ENCODE results near the gene VAT1L.

VAT1L gene

GRCh38 chr16:77895962-77896361 lies 107.6 kb downstream of the VAT1L start:
- no peak for ATAC-seq

DNA sequence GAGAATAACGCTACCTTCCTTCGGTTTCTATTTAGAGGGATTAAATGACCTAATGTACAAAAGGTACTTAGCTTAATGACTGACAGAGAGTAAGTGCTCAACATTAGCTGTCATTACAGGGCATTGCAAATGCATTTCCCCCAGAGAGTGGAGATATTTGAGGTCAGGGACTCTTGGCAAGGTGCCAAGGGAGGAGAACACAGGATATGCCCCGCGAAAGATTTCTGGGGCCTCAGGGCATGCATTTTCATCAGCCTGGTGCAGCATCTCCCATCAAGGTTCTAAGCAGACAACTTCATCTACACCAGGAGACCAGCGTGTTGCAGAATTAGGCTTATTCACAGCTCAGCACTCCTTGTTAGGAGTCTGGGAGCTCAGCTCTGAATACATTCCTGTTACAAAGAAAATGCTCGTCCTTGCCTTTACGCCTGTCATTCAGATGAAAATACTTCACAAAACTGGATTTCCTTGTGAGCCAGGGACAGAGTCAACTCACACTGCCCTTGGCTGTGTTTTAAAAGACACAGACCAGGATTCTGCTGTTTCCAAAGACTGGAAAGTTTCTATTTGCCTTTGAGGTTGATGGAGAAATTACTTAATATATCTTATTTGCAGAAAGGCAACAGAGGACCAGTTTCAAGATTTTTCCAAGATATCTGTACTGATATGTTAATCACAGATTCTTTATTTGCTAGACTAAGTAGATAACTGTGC lies 108.2 kb downstream of the VAT1L start:
- no peak for DNase-seq
- Mint-ChIP-seq H3K9me3 (no peaks in the 10 kb centered on the region), H3K27me3 (peaks cover 17% of the 10 kb centered on the region), H3K27ac (no peak overlapping the region), H3K4me3 (no peak overlapping the region), H3K4me1 (no peaks in the 10 kb centered on the region)
- ATAC-seq = no peak

More at GRCh38 chr16:77895962-77896361, 107.6 kb downstream of the VAT1L start:
- Mint-ChIP-seq H3K4me1 (no peaks in the 10 kb centered on the region), H3K27ac (no peak overlapping the region), H3K9me3 (no peaks in the 10 kb centered on the region), H3K4me3 (no peak overlapping the region), H3K27me3 (peaks cover 17% of the 10 kb centered on the region)
- DNase-seq = no peak

DNA sequence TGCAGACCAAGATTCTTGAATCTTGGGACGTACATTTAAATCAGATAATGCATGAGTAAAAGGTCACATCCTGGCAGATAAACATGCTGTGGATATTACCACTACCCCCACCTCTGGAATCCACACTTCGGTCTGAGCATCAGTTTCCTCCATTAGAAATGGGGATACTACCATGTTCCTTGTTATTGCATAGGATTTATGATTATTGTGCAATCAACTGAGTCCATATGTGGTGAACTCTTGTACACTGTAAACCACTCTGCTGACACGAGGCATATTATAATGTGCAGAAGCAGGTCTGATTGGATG lies 108.7 kb downstream of the VAT1L start:
- DNase-seq (no peak), ATAC-seq (no peak)
- Mint-ChIP-seq H3K27ac (no peak overlapping the region), H3K27me3 (peaks cover 17% of the 10 kb centered on the region), H3K9me3 (no peaks in the 10 kb centered on the region), H3K4me1 (no peaks in the 10 kb centered on the region), H3K4me3 (no peak overlapping the region)

GRCh38 chr16:77897831-77898605 lies 109.7 kb downstream of the VAT1L start:
- Mint-ChIP-seq H3K4me3 (no peak overlapping the region), H3K27ac (no peak overlapping the region), H3K27me3 (peaks cover 17% of the 10 kb centered on the region), H3K9me3 (no peaks in the 10 kb centered on the region), H3K4me1 (no peaks in the 10 kb centered on the region)
- no peak for DNase-seq
- ATAC-seq = no peak

- no peaks in the 10 kb centered on the region for H3K9me3 Mint-ChIP-seq
- H3K4me3 Mint-ChIP-seq = no peak overlapping the region
- H3K27ac Mint-ChIP-seq = no peak overlapping the region
- ATAC-seq (no peak), DNase-seq (no peak)
- H3K27me3 Mint-ChIP-seq = peaks cover 17% of the 10 kb centered on the region
- no peaks in the 10 kb centered on the region for H3K4me1 Mint-ChIP-seq
Measured at GRCh38 chr16:77898671-77899211, 110.4 kb downstream of the VAT1L start.

DNA sequence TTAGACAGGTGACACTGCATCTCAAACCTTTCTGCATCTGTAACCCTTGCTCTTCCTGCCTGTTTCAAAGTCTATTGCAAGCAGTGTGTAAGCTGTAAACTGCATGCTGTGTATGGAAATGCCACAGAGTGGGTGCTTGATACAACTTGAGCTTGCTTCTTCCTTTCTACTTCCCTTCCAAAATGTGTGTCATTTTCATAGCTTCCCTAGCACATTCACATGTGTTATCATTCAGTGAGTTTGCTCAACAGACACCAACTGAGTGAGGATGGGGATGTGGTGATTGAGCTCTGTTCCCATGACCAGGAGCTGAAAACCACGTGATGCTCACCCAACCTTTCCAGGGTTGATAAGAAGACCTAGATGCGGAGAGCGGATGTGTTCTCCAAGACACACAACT lies 111.1 kb downstream of the VAT1L start:
- DNase-seq (no peak), ATAC-seq (no peak)
- Mint-ChIP-seq H3K27me3 (peaks cover 17% of the 10 kb centered on the region), H3K4me3 (no peak overlapping the region), H3K27ac (no peak overlapping the region), H3K4me1 (no peaks in the 10 kb centered on the region), H3K9me3 (no peaks in the 10 kb centered on the region)

DNA sequence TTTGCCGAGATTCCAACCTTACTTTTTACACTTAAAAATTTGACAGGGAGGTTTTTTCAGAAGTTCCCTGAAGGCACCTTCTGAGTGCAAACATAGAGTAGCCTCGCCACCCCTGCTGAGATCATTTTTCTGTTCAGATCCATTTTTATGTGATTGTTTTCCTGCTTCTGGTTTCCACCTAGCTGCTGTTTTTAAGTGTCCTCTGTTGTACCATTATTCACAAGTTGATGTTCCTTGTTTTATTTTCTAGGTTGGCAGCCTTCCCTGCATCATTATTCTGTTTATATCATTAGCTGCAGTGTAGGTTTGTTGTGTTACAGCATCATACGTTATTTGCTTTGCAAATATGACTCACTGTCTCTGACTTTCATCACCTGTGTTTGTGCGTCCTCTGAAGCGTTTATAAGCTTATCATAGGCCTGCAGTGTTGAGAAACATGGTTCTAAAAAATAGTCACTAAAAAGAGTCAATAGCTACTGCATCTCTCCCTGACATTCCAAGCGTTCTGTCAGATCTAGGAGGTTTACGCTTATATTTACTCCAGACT lies 117.1 kb downstream of the VAT1L start:
- Mint-ChIP-seq H3K4me1 (no peaks in the 10 kb centered on the region), H3K9me3 (no peaks in the 10 kb centered on the region), H3K4me3 (no peak overlapping the region), H3K27ac (no peak overlapping the region), H3K27me3 (peaks cover 14% of the 10 kb centered on the region)
- ATAC-seq (no peak), DNase-seq (no peak)

GRCh38 chr16:77910021-77910420 lies 121.7 kb downstream of the VAT1L start:
- Mint-ChIP-seq H3K4me3 (no peak overlapping the region), H3K27me3 (peaks cover 14% of the 10 kb centered on the region), H3K4me1 (no peaks in the 10 kb centered on the region), H3K9me3 (no peaks in the 10 kb centered on the region), H3K27ac (no peak overlapping the region)
- DNase-seq (no peak), ATAC-seq (no peak)

GRCh38 chr16:77912617-77913016 lies 124.3 kb downstream of the VAT1L start:
- ATAC-seq = no peak
- H3K27ac Mint-ChIP-seq = no peak overlapping the region
- no peaks in the 10 kb centered on the region for H3K4me1 Mint-ChIP-seq
- H3K9me3 Mint-ChIP-seq = no peaks in the 10 kb centered on the region
- H3K27me3 Mint-ChIP-seq = no peaks in the 10 kb centered on the region
- no peak overlapping the region for H3K4me3 Mint-ChIP-seq
- DNase-seq = no peak

GRCh38 chr16:77913738-77914253 lies 125.4 kb downstream of the VAT1L start:
- no peak overlapping the region for H3K4me3 Mint-ChIP-seq
- ATAC-seq = no peak
- H3K27ac Mint-ChIP-seq = no peak overlapping the region
- peaks cover 4% of the 10 kb centered on the region for H3K27me3 Mint-ChIP-seq
- no peaks in the 10 kb centered on the region for H3K9me3 Mint-ChIP-seq
- DNase-seq = no peak
- no peaks in the 10 kb centered on the region for H3K4me1 Mint-ChIP-seq

- no peak overlapping the region for H3K27ac Mint-ChIP-seq
- peaks cover 11% of the 10 kb centered on the region for H3K27me3 Mint-ChIP-seq
- DNase-seq (no peak), ATAC-seq (no peak)
- H3K9me3 Mint-ChIP-seq = no peaks in the 10 kb centered on the region
- no peaks in the 10 kb centered on the region for H3K4me1 Mint-ChIP-seq
- no peak overlapping the region for H3K4me3 Mint-ChIP-seq
Measured at GRCh38 chr16:77916111-77916510, 127.7 kb downstream of the VAT1L start.

DNA sequence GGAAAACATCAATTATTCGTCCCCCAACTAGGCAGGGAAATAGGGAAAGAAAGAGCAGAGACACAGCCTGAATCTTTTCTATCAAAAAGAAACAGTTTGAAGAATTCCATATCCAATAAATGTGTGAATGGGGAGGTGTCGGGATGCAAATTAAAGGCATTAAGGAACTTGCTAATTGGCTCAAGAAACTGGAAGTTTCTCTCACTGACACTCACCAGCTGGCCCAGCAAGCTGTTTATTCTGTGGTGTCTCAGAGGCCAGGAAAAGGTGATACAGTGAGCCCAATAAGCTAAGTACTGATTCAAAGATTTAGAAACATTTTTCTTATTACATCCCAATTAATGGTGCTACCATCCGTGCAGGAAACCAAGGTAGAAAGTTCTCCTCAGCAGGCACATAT lies 129.6 kb downstream of the VAT1L start:
- Mint-ChIP-seq H3K4me3 (no peak overlapping the region), H3K9me3 (no peaks in the 10 kb centered on the region), H3K27me3 (peaks cover 21% of the 10 kb centered on the region), H3K27ac (no peak overlapping the region), H3K4me1 (no peaks in the 10 kb centered on the region)
- DNase-seq = no peak
- ATAC-seq = no peak

DNA sequence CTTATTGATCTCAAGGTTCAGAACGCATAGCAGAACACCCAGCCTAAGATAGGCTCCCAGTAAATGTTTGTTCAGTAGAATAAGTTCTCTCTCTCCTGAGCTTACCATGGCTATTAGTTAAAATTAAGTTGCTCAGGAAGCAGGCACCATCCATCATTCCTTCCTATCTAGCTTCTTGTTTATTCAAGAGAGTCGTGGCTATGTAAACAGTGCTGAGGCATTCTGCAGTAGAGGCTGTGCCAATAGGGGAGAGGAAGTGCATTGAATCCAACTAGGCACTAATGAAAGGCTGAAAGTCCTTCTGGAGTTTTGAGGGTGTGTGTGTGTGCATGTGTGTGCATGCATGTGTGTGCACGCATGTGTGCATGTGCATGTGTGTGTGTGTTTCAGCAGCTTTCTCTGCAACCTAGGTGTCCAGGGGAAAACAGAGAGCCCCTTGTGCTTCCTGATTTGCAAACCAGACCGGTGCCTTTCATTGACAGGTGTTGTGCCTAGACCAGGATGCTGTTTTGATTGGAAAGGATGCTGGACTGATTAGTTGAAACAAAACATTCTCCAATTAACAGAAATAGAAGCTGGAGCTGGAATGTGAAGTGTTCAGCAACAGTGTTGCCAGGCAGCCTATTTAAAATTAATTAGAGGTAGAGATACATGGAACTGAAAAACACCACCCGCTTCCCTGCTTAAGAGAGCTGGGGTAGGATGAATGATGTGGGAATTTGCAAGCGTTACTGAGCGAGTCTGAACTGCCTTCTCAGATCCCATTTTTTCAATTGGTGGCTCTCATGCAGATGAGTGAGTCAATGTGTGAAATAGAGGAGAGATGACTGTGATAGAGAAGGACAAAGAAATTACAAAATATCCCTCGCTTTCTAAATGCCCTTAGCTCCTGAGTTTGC lies 130.7 kb downstream of the VAT1L start:
- H3K4me1 Mint-ChIP-seq = no peaks in the 10 kb centered on the region
- no peak overlapping the region for H3K4me3 Mint-ChIP-seq
- peaks cover 21% of the 10 kb centered on the region for H3K27me3 Mint-ChIP-seq
- ATAC-seq = no peak
- no peak overlapping the region for H3K27ac Mint-ChIP-seq
- no peaks in the 10 kb centered on the region for H3K9me3 Mint-ChIP-seq
- DNase-seq = no peak

- Mint-ChIP-seq H3K9me3 (no peaks in the 10 kb centered on the region), H3K4me3 (no peak overlapping the region), H3K27ac (no peak overlapping the region), H3K27me3 (peaks cover 21% of the 10 kb centered on the region), H3K4me1 (no peaks in the 10 kb centered on the region)
- no peak for ATAC-seq
- no peak for DNase-seq
Measured at GRCh38 chr16:77919761-77920415, 131.5 kb downstream of the VAT1L start.

- Mint-ChIP-seq H3K4me1 (no peaks in the 10 kb centered on the region), H3K27ac (no peak overlapping the region), H3K9me3 (no peaks in the 10 kb centered on the region), H3K4me3 (no peak overlapping the region), H3K27me3 (peaks cover 21% of the 10 kb centered on the region)
- no peak for DNase-seq
- no peak for ATAC-seq
Measured at GRCh38 chr16:77920984-77921383, 132.6 kb downstream of the VAT1L start.

Data from stimulated activated naive CD8-positive, alpha-beta T cell treated with anti-CD3 and anti-CD28 coated beads, Interleukin-15, amount 100 ng/mL, for 72 hours (primary cell).